AG08396 (cell line): Measurements from ENCODE around the gene CRIP1.

Source experiments
- DNase-seq: peaks from one replicate; pipeline ENCODE4 v3.0.0; 2012; ENCODE audit warnings: low spot score, mixed read lengths

Gene CRIP1

GRCh38 chr14:105450864-105451720 lies 35.6 kb upstream of the CRIP1 start:
- no peak for DNase-seq

- no peak for DNase-seq
Observed at GRCh38 chr14:105452963-105453362, 33.7 kb upstream of the CRIP1 start.

GRCh38 chr14:105453847-105454246 lies 32.8 kb upstream of the CRIP1 start:
- DNase-seq: no peak

GRCh38 chr14:105455086-105455640 lies 31.5 kb upstream of the CRIP1 start:
- DNase-seq: no peak

- DNase-seq: no peak
Observed at GRCh38 chr14:105455766-105456660, 30.7 kb upstream of the CRIP1 start.

GRCh38 chr14:105456736-105457617 lies 29.7 kb upstream of the CRIP1 start:
- DNase-seq: no peak

- DNase-seq: no peak
Observed at GRCh38 chr14:105458010-105458409, 28.7 kb upstream of the CRIP1 start.

- DNase-seq: no peak
Observed at GRCh38 chr14:105458571-105458970, 28.1 kb upstream of the CRIP1 start.

GRCh38 chr14:105460116-105460515 lies 26.6 kb upstream of the CRIP1 start:
- DNase-seq: no peak

- DNase-seq: no peak
Observed at GRCh38 chr14:105460616-105461015, 26.1 kb upstream of the CRIP1 start.

- DNase-seq: no peak
Observed at GRCh38 chr14:105461903-105462302, 24.8 kb upstream of the CRIP1 start.

- no peak for DNase-seq
Observed at GRCh38 chr14:105464501-105464900, 22.2 kb upstream of the CRIP1 start.

GRCh38 chr14:105465209-105466031 lies 21.3 kb upstream of the CRIP1 start:
- peak; percentile 70 for DNase-seq

GRCh38 chr14:105466531-105467248 lies 20.0 kb upstream of the CRIP1 start:
- no peak for DNase-seq

GRCh38 chr14:105467249-105467941 lies 19.3 kb upstream of the CRIP1 start:
- no peak for DNase-seq

- DNase-seq: no peak
Observed at GRCh38 chr14:105467942-105468471, 18.7 kb upstream of the CRIP1 start.

GRCh38 chr14:105468621-105469241 lies 18.0 kb upstream of the CRIP1 start:
- DNase-seq: no peak

GRCh38 chr14:105469456-105470349 lies 17.0 kb upstream of the CRIP1 start:
- DNase-seq: no peak
